ENCODE data around the gene CA4.
"Not testable (repeated sequence)": the region's sequence is repeated elsewhere in the genome, so short reads cannot be mapped to it uniquely, and the experiment has no call there.

GRCh38 chr17:60178180-60178579, 28.4 kb downstream of the CA4 start:
- TF ChIP-seq KLF8 (tag by site-specific recombination; IDR thresholded peaks at IDR 0.05); CTCF (tag by site-specific recombination; IDR thresholded peaks at IDR 0.05); TCF7L2 (IDR thresholded peaks at IDR 0.05; ENCODE audit: borderline replicate concordance, low read depth, low read length); YY1 (tag by site-specific recombination; IDR thresholded peaks at IDR 0.05); GFI1B (tag by site-specific recombination; IDR thresholded peaks at IDR 0.05); ZNF362 (tag by site-specific recombination; IDR thresholded peaks at IDR 0.05): not testable (repeated sequence)
- TF ChIP-seq, protein P1, sequence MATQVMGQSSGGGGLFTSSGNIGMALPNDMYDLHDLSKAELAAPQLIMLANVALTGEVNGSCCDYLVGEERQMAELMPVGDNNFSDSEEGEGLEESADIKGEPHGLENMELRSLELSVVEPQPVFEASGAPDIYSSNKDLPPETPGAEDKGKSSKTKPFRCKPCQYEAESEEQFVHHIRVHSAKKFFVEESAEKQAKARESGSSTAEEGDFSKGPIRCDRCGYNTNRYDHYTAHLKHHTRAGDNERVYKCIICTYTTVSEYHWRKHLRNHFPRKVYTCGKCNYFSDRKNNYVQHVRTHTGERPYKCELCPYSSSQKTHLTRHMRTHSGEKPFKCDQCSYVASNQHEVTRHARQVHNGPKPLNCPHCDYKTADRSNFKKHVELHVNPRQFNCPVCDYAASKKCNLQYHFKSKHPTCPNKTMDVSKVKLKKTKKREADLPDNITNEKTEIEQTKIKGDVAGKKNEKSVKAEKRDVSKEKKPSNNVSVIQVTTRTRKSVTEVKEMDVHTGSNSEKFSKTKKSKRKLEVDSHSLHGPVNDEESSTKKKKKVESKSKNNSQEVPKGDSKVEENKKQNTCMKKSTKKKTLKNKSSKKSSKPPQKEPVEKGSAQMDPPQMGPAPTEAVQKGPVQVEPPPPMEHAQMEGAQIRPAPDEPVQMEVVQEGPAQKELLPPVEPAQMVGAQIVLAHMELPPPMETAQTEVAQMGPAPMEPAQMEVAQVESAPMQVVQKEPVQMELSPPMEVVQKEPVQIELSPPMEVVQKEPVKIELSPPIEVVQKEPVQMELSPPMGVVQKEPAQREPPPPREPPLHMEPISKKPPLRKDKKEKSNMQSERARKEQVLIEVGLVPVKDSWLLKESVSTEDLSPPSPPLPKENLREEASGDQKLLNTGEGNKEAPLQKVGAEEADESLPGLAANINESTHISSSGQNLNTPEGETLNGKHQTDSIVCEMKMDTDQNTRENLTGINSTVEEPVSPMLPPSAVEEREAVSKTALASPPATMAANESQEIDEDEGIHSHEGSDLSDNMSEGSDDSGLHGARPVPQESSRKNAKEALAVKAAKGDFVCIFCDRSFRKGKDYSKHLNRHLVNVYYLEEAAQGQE (tag by site-specific recombination; IDR thresholded peaks at IDR 0.05): not testable (repeated sequence)
- TF ChIP-seq, protein P2, sequence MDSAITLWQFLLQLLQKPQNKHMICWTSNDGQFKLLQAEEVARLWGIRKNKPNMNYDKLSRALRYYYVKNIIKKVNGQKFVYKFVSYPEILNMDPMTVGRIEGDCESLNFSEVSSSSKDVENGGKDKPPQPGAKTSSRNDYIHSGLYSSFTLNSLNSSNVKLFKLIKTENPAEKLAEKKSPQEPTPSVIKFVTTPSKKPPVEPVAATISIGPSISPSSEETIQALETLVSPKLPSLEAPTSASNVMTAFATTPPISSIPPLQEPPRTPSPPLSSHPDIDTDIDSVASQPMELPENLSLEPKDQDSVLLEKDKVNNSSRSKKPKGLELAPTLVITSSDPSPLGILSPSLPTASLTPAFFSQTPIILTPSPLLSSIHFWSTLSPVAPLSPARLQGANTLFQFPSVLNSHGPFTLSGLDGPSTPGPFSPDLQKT (IDR thresholded peaks at IDR 0.05; ENCODE audit: borderline replicate concordance, low read depth, low read length): not testable (repeated sequence)

All from HEK293 (cell line).